SK-N-SH (cell line): ENCODE measurements around the gene NCF4. TPM values are rescaled to one million over a fixed set of nuclear protein-coding genes. Genes with fewer than 3 reads are reported as not detected.

Experiments used
- CTCF ChIA-PET: fragments of 300-600, 350-600 bp; formaldehyde crosslinking; extraction: SDS; loops from one replicate; lab custom pipeline; 2021; lab: Yijun Ruan, JAX
- POLR2A ChIA-PET: fragments of 350-600 bp; sonication (Branson Sonifier 250); formaldehyde crosslinking; extraction: SDS; loops from one replicate; lab custom pipeline; 2020; ENCODE audit warnings: antibody characterized with exemption, inconsistent platforms; lab: Yijun Ruan, JAX
- DNase-seq: peaks from one replicate; pipeline ENCODE4 v3.0.0; 2012
- H2AFZ ChIP-seq: fragments of 200-600 bp; sonication (generic); 2 replicates; pipeline ENCODE4 v1.8.1; 2016; ENCODE audit warnings: antibody characterized with exemption, mild to moderate bottlenecking, low read depth
- H3F3A ChIP-seq: fragments of 200-600 bp; sonication (generic); replicated peaks from 2 replicates; pipeline ENCODE3; 2016; ENCODE audit warnings: antibody characterized with exemption, mild to moderate bottlenecking; ENCODE audit not compliant: insufficient read depth
- H3K27ac ChIP-seq, 2 experiments: fragments of 200-500 bp in 1 of 2; fragments of 200-600 bp in 1 of 2; sonication (Bioruptor generic) in 1 of 2; sonication (generic), shearing (Covaris generic) in 1 of 2; 2 replicates each; pipeline versions ENCODE4 v1.5.1 to v1.6.1; 2014 to 2016; ENCODE audit warnings: low read depth in 2 of 2, inconsistent platforms in 1 of 2, low read length in 1 of 2, mild to moderate bottlenecking in 1 of 2, mixed read lengths in 1 of 2
- H3K27me3 ChIP-seq: fragments of 200-600 bp; sonication (generic), shearing (Covaris generic); 2 replicates; pipeline ENCODE4 v1.6.1; 2016; ENCODE audit warnings: mixed run types; ENCODE audit not compliant: insufficient read depth
- H3K36me3 ChIP-seq, 2 experiments: fragments of 200-500 bp in 1 of 2; fragments of 200-600 bp in 1 of 2; sonication (Bioruptor generic) in 1 of 2; sonication (generic) in 1 of 2; replicated peaks in 1 of 2; 2 replicates each; pipeline versions ENCODE3 to v1.5.1; 2014 to 2016; ENCODE audit warnings: low read length in 1 of 2, mild to moderate bottlenecking in 1 of 2; ENCODE audit not compliant: insufficient read depth in 2 of 2, control insufficient read depth in 1 of 2
- H3K4me1 ChIP-seq, 2 experiments: fragments of 200-500 bp in 1 of 2; fragments of 200-600 bp in 1 of 2; sonication (Bioruptor generic) in 1 of 2; sonication (generic), shearing (Covaris generic) in 1 of 2; 2 replicates each; pipeline versions ENCODE4 v1.5.1 to v1.6.1; 2014 to 2016; ENCODE audit warnings: low read depth in 1 of 2, low read length in 1 of 2, mixed run types in 1 of 2; ENCODE audit not compliant: insufficient read depth in 2 of 2, control insufficient read depth in 1 of 2
- H3K4me2 ChIP-seq: fragments of 200-600 bp; sonication (generic), shearing (Covaris generic); 2 replicates; pipeline ENCODE4 v1.6.1; 2017; ENCODE audit warnings: mixed run types
- H3K4me3 ChIP-seq, 2 experiments: fragments of 200-500 bp in 1 of 2; fragments of 200-600 bp in 1 of 2; sonication (Bioruptor generic) in 1 of 2; sonication (generic), shearing (Covaris generic) in 1 of 2; 2 replicates each; pipeline versions ENCODE4 v1.5.1 to v1.8.1; 2014 to 2016; ENCODE audit warnings: low read depth in 2 of 2, inconsistent platforms in 1 of 2, low read length in 1 of 2, mild to moderate bottlenecking in 1 of 2, mixed read lengths in 1 of 2, moderate library complexity in 1 of 2
- H3K79me2 ChIP-seq: fragments of 200-600 bp; sonication (generic); 2 replicates; pipeline ENCODE4 v1.8.1; 2017; ENCODE audit warnings: mild to moderate bottlenecking; ENCODE audit not compliant: insufficient read depth
- H3K9ac ChIP-seq: fragments of 200-600 bp; sonication (generic); 2 replicates; pipeline ENCODE4 v1.6.1; 2017; ENCODE audit warnings: mixed run types
- H3K9me2 ChIP-seq: fragments of 200-600 bp; sonication (generic); 2 replicates; pipeline ENCODE4 v1.6.1; 2017; ENCODE audit warnings: mixed run types
- H3K9me3 ChIP-seq: fragments of 200-600 bp; sonication (generic); 2 replicates; pipeline ENCODE4 v1.6.1; 2017; ENCODE audit warnings: mixed run types, mild to moderate bottlenecking, moderate library complexity
- H4K20me1 ChIP-seq: fragments of 200-600 bp; sonication (generic); 2 replicates; pipeline ENCODE4 v1.6.1; 2017; ENCODE audit warnings: mild to moderate bottlenecking, mixed run types; ENCODE audit not compliant: insufficient read depth
- ELF1 ChIP-seq: IDR thresholded peaks from 2 replicates; pipeline ENCODE4 v1.4.0; 2012
- JUND ChIP-seq: IDR thresholded peaks from 2 replicates; pipeline ENCODE4 v1.4.0; 2012
- MEF2A ChIP-seq: IDR thresholded peaks from 2 replicates; pipeline ENCODE4 v1.4.0; 2012; ENCODE audit warnings: low read depth, borderline replicate concordance
- RAD21 ChIP-seq: IDR thresholded peaks from 2 replicates; pipeline ENCODE4 v1.6.1; 2012; ENCODE audit warnings: mild to moderate bottlenecking, low read length
- SMC3 ChIP-seq: IDR thresholded peaks from 2 replicates; pipeline ENCODE4 v1.6.1; 2012; ENCODE audit warnings: low read depth, low read length, improper control_type of control experiment
- TAF1 ChIP-seq: IDR thresholded peaks from 2 replicates; pipeline ENCODE4 v1.6.1; 2012; ENCODE audit warnings: low read depth, mild to moderate bottlenecking, low read length, moderate library complexity, borderline replicate concordance
- WGBS: methylation state at CpG from one replicate; pipeline ENCODE4 v1.1.6; 2017; ENCODE audit warnings: low lambda C conversion rate; 5-methylcytosine and 5-hydroxymethylcytosine counted together
- polyA plus RNA-seq, 3 experiments: library from polyadenylated mRNA; depleted of rRNA; stranded (reverse); fragments of >200 nt; gene quantifications; 2 replicates each; pipeline ENCODE4 v1.2.3, GENCODE V29; 2012
- TF ChIP-seq, protein P1 (sequence below): IDR thresholded peaks from 2 replicates; pipeline ENCODE4 v1.4.0; 2012; ENCODE audit warnings: low read depth, borderline replicate concordance

The NCF4 gene
- polyA plus RNA-seq, 1 of the 3 experiments (the other 2 are of a cell fraction), result not detected

- TF ChIP-seq, protein P1, sequence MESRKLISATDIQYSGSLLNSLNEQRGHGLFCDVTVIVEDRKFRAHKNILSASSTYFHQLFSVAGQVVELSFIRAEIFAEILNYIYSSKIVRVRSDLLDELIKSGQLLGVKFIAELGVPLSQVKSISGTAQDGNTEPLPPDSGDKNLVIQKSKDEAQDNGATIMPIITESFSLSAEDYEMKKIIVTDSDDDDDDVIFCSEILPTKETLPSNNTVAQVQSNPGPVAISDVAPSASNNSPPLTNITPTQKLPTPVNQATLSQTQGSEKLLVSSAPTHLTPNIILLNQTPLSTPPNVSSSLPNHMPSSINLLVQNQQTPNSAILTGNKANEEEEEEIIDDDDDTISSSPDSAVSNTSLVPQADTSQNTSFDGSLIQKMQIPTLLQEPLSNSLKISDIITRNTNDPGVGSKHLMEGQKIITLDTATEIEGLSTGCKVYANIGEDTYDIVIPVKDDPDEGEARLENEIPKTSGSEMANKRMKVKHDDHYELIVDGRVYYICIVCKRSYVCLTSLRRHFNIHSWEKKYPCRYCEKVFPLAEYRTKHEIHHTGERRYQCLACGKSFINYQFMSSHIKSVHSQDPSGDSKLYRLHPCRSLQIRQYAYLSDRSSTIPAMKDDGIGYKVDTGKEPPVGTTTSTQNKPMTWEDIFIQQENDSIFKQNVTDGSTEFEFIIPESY, result no peak
- no peak for TF ChIP-seq JUND
- TF ChIP-seq MEF2A, result no peak
- no peak for TF ChIP-seq ELF1
- no peak for TF ChIP-seq SMC3
Measured at GRCh38 chr22:36891646-36892045, 30.8 kb downstream of the NCF4 start (continued).

- 13% methylated on average over 2 of the region's 2 CpGs for WGBS
- CTCF ChIA-PET, result interaction anchor here (0.8 to 2.8 kb wide), 2 partner anchors 8 to 36 kb away, joined by 3 to 10 read pairs; no protein-coding TSS in a partner anchor
Measured at GRCh38 chr22:36892292-36892691, 31.5 kb downstream of the NCF4 start.

GRCh38 chr22:36893262-36893661 lies 32.5 kb downstream of the NCF4 start:
- H3K4me2 ChIP-seq, result no peak overlapping the region
- no peaks in the 10 kb centered on the region for H3K4me1 ChIP-seq
- ChIA-PET POLR2A (no interaction called here), CTCF (interaction anchor here (0.8 to 2.8 kb wide), 4 partner anchors 9 to 37 kb away, joined by 3 to 10 read pairs (median 3); no protein-coding TSS in a partner anchor)
- no peaks in the 10 kb centered on the region for H3K9me2 ChIP-seq
- no peak overlapping the region for H3K27ac ChIP-seq
- no peaks in the 10 kb centered on the region for H3K36me3 ChIP-seq
- H3F3A ChIP-seq, result no peaks in the 10 kb centered on the region
- H3K27me3 ChIP-seq, result no peaks in the 10 kb centered on the region; the same call in 1 of the 2 replicates
- TF ChIP-seq RAD21 (no peak), ELF1 (no peak), JUND (no peak)
- no peak for DNase-seq
- H4K20me1 ChIP-seq, result no peaks in the 10 kb centered on the region
- no peak overlapping the region for H3K9ac ChIP-seq
- H3K4me3 ChIP-seq, result no peak overlapping the region
- no peaks in the 10 kb centered on the region for H3K9me3 ChIP-seq
- H3K79me2 ChIP-seq, result no peaks in the 10 kb centered on the region
- H2AFZ ChIP-seq, result no peak overlapping the region
- WGBS, result 26% methylated on average over 3 of the region's 3 CpGs

More at GRCh38 chr22:36892292-36892691, 31.5 kb downstream of the NCF4 start:
- Histone ChIP-seq H3K4me1 (no peaks in the 10 kb centered on the region), H4K20me1 (no peaks in the 10 kb centered on the region), H3K79me2 (no peaks in the 10 kb centered on the region), H3K9me2 (no peaks in the 10 kb centered on the region), H2AFZ (no peak overlapping the region), H3K9me3 (no peaks in the 10 kb centered on the region)
- TF ChIP-seq, protein P1, result no peak
- TF ChIP-seq TAF1 (no peak), MEF2A (no peak)
- TF ChIP-seq, all 33 proteins: peak for 0
- Histone ChIP-seq H3K9ac (no peak overlapping the region), H3K4me3 (no peak overlapping the region), H3F3A (no peaks in the 10 kb centered on the region), H3K4me2 (no peak overlapping the region), H3K27ac (no peak overlapping the region), H3K36me3 (no peaks in the 10 kb centered on the region), H3K27me3 (no peaks in the 10 kb centered on the region; the same call in 1 of the 2 replicates)
- POLR2A ChIA-PET, result no interaction called here
- no peak for DNase-seq
